HG02970 (cell line): ENCODE data around the gene EXOC2.

ENCODE experiments used
- ATAC-seq: cut with Tn5 transposase; IDR thresholded peaks from one replicate; pipeline ENCODE4 v1.9.1; 2021; ENCODE audit warnings: mild to moderate bottlenecking, moderate library complexity, moderate number of reproducible peaks; ENCODE audit not compliant: unreplicated experiment, low FRiP score

Gene EXOC2

DNA sequence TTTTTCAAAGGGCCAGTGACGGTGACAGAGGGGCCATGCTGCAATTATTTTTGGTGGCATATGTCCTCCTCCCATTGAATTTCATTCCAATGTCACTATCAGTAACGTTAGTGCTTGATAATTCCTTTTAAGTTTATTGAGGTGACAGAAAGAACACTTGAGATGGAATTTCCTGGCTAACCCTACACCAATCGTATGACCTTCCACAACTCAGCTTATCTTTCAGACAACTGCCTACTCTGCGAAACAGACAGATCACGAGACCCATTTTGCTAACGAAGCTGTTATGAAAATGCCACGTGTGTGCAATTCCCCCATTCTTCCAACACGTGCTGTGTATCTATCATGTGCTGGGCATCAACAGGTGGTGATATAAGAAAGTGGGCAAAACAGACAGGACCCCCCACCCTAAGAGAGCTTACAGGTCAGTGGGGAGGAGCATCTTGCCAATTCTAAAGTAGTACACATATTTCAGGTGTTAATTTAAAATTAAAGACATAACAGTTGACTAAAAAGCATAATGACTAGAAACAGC lies 188.4 kb downstream of the EXOC2 start:
- ATAC-seq = no peak

DNA sequence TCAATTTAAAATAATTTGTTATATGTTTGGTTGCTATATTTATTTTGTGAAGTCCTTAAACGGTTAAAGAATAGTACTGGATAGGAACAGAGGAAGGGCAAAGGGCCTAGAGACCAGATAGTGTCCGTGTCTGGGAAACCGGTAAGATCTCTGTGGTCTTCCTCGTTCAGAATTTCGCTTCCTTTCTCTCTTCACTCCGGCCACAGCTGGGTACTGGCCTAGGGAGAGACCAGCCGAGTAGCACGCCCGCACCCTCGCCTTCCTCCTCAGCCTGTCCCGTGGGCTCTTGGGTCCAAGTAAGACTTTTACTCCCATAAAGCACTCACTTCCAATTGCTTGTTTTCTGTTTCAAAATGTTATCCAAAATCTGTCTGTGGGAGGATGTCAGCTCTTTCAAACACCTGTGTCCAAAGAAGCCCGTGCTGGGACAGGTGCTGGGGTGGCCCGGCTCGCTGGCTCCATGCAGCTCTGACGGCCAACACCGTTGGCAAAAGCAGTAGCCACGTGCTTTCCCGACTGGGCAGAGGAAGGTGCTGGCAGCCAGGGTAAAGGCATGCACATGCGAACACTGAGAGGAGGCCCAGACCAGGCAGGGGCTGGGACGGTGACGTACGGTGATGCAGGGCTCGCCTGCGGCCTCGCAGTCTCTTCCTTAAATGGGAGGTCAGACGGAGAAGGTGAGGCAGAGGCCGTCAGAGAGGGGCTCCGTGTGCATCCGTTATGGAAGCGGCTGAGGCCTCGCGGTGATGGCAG lies 189.2 kb downstream of the EXOC2 start:
- ATAC-seq = no peak

DNA sequence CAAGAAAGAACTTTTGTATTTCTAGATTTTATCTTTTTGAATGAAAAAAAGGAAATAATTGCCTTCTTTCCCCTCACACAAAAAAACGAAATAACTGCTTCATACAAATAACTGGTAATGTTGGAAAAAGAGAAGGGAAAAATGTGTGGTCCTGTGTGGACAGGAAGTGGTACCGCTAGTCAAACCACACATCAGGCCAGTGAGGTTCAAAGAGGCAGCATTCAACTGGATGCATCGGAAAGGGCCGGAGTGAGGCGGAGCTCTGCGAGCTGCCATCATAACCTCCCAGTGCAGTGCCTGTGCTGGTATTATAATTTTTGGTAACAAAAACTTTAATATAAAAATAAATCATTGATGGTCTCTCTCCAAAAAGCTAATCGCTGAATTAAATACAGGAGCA lies 190.2 kb downstream of the EXOC2 start:
- ATAC-seq = no peak

DNA sequence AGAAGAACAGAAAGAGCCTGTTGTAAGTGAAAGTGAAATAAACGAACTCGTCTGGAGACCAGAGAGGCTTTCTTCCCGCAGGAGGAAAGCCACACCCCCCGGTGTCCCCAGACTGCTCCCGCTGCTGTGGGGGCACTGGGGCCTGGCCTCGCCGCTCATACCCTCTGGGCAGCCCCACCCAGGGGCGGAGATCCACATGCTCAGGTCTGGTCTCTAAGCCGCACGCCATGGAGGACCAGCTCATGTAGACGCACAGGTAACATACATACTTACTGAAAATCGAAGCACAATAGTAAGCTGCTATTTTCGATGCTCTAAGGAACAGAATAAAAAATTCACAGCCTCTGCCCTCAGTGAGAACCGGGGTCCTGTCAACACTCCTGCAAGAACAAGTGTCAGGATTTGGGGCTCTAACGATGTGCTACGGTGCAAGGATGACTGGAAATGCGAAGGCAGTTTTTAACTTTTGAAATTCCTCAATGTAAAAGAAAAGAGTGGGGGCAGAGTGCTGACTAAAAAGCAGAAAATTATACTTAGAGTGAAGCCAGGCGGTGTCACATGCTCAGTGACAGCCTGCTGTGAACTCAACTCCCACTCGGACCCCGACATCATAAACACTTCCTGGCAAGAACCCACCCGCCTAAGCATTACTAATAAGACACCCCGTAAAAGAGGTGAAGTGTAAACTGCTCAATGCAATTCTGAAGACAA lies 190.9 kb downstream of the EXOC2 start:
- no peak for ATAC-seq

DNA sequence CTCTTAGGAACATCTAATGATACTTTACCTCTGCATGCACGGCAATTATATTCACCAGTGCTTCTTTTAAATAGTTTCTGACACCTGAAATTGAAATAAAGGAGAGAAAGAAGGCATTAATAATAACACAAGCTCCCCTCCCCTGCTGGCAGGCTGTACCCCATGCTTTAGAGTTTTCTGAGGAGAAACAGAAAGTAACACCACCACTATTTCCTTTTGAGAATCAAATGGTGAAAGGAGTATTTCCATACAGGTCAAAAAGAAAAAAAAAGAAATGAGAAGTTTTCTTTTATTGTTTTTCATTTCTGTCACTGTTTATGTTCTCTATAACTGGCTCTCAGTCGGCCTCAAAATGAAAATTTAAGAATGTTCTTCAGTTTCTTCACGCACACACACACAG lies 193.3 kb downstream of the EXOC2 start:
- ATAC-seq = no peak

DNA sequence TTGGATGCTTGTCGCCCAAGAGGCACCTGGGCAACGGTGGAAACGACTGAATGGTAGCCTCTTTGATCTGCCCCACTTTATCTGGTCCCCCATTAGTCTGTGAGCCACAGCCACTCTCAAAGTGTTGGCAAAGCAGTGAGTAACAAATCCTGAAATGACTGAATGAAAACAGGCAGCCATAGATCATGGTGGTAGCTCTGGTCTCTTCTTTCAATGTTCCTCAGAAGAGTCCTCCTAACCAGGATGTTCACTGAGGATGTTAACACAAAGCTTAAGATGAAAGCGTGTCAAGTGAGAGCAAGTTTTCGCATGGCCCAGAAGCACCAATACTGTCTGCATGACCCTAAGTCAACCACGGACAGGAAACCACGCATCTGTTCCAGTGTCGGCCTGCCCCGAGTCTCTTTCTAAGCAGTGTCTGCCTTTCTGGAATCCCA lies 194.1 kb downstream of the EXOC2 start:
- ATAC-seq = no peak

DNA sequence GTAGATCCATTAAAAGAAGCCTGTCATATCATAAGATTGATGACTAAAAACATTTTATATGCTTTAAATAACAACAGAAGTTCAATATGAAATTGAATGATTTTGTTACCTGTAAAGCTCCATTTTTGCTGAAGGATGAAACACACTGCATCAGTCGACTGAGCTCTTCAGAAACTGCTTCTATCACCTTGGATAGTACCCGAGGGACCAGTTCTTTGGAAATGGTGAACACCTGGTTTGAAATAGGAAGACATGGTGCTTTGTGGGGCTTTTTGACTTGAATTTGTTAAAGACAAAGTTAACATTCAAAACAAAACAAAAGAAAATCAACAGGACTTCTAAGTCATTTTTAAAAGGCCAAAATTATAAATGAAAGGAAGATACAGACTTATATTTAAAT lies 195.7 kb downstream of the EXOC2 start:
- ATAC-seq = no peak

DNA sequence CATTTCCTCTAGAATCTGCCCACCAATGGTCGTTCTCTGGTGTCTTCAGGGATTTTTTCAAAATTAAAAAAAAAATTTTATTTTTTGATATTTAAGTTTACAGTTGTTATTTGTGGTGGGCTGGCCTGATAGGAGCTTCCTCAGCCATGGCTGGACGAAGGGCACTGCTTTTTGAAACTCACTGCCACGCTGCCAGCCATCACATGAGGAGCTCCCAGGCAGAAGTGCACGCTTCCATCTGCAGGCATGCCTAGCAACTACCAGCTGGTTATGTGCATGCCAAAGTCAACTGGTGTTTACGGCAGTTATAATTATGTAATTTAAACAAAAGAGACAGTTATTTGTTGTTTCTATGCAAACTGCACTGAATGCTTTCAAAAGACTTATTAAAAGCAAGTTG lies 196.3 kb downstream of the EXOC2 start:
- ATAC-seq = no peak

DNA sequence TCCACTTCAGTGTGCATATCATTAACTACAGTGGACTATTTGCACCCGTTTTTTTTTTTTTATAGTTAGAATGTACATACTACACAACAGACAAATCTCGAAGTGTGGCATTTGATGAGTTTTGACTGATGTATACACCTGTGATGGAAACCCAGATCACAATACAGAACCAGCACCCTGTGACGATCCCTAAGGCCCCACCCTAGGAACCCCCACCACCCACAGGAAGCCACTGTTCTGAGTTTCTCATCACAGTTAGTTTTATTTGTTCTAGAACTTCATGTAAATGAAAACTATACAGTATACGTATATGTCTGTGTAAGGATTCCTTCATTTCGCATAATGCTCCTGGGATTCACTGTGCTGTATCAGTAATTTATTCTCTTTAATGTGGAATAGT lies 198.5 kb downstream of the EXOC2 start:
- ATAC-seq = no peak

DNA sequence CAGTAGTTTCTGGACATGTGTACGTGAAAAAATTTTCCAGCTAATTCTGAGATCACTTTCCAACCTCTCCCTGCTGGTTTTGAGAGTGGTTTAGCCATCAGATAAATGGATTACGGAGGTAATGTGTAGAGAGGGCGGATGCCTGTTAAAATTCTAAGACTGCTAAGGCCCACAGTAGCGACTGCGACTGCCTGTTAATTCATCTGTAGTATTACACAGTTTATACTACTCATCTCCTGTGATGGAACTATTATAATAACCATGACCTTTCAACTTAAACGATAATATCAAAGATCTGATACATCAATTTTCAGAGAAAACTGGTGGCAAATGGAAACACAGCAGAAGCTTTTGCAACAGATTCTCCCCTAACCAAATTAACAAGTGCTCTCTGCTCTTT lies 199.1 kb downstream of the EXOC2 start:
- no peak for ATAC-seq

DNA sequence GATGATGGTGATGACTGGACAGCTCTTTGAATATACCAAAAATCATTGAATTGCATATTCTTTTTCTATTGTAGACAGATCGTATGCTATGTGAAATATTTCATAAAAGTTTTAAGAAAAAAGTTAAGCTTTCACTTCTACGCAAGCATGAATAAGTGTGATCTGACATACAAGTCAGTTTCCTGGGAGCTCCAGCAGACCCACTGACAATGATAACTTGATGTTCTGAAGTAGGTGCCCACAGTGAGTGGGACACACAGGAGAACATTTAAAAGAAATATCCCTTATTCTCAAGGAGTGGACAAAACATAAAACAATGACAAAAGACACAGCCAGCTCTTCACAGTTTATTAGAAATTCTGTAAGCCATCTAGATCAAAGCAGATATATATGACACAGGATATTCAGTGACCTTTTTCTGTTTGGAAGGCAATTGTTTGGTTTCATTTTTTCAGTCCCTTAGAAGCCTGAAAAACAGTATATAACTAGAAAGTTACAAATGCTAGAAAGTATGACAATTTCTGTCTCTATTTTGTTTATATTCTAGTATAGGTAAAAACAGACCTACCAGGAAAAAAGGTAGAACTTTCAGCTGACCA lies 200.0 kb downstream of the EXOC2 start:
- no peak for ATAC-seq

DNA sequence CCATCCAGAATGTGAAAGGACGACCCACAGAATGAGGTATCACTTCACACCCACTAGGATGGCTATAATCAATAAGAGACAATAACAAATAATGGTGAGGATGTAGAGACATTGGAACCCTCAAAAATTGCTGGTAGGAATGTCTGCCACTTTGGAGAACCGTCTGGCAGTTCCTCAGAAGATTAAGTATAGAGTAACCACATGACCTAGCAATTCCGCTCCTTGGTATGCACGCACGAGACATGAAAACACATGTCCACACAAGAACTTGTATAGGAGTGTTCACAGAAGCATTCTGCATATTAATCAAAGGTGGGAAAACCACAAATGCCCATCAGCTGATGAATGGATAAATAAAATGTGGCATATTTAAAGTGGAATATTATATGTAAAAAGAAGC lies 200.8 kb downstream of the EXOC2 start:
- ATAC-seq = no peak

DNA sequence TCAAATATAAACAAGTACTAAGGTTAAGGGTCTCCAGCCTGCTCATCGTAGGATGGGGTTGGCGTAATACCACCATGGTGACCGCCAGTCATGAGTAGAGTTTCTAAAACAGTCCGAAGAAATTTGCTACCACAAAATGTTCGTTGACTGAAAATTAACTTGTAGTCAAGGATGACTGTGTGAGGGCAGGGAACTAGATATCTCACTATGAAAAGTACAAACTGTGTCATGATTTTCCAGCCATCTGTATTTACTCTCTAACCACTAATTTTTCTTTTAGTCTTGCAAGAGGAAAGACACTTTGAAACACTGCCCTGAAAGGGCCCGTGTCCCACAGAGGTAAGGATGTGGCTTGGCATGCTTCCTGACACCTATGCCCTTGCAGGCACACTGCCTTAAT lies 201.7 kb downstream of the EXOC2 start:
- no peak for ATAC-seq

DNA sequence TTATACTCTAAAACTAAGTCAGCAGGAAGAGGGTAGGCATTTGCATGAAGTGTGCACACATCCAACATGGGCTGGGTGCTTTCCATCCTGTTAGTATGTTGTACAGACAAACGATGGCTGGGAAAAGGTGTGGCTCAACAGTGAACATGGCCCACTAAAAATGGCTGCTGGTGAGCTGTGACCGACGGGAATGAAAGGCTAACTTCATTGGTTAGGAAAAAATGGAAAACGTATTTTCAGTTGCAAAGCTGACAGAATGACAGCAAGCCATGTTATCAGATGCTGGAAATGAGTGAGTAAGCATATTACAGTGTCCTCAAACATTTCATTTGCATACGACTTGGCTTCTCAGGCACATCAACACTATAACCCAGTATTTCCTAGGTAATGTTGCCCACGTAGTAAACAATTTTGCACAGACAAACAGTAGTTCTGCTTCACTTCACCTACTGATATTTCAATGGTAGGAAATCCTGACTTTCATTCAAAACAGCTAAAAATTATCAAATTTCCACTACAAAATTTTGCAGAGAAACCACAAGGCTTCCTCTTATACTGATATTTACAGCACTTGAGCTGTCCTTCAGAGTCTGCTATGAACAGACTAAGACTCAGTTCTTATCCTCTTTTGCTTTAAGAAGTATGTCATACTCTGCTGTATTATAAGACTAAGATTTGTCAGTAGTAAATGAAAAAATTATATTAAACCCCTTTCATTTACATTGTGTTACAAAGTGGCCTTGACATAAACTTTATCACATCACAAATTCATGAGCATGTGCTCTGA lies 202.5 kb downstream of the EXOC2 start:
- ATAC-seq = no peak

DNA sequence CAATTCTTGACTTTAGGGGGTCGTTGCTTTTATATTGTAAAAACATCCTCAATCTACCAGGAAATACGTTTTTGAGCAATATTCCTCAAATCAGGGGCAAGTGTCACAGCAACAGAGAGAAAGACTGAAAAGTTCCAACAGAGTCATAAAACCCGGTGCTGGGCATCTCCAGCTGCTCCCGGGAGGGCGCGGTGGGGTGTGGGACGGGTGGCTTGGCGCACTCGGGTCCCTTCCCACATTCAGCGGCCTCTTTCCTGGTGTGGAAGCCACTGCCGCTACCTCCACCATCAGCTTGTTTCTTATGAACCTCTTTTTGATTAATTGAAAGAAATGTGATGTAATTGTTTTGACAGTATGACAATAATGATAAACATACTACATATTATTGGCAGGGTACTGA lies 203.2 kb downstream of the EXOC2 start:
- ATAC-seq = no peak

DNA sequence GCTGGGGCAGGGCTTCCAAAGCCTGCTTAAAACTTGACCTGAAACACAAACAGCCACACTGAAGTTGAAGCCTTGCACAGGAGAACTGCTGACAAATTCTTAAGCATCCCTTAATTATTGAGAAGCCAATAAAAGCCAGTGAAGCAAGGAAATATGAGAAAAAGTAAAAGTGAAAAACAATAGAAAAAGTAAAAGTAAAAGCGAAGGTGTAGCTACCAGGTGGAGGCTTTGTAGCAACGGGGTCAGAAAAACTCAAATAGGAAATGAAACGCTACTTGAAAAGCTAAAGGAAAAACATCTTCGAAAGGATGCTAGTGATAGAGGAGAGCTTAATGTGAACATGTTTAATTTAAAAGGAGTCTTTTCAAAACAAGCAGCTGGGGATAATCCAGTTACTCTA lies 203.9 kb downstream of the EXOC2 start:
- ATAC-seq = no peak

DNA sequence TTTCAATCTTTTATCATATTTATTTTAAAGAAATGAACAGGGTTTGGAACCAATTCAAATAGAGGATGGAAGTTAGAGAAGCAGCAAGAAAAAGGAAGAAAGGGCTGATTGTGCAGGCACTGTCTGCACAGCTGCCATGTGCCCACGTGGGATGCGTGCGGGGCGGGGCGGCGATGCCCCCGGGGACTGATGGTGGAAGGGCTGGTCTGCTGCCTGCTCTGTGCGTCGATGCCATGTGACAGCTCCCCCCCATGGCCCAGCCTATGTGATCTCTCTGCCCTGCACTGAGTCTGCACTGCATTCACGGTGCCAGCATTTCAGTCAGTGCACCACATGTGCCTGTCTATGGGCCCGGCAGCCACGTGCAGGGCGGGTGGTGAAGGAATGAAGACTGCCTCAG lies 205.0 kb downstream of the EXOC2 start:
- no peak for ATAC-seq

DNA sequence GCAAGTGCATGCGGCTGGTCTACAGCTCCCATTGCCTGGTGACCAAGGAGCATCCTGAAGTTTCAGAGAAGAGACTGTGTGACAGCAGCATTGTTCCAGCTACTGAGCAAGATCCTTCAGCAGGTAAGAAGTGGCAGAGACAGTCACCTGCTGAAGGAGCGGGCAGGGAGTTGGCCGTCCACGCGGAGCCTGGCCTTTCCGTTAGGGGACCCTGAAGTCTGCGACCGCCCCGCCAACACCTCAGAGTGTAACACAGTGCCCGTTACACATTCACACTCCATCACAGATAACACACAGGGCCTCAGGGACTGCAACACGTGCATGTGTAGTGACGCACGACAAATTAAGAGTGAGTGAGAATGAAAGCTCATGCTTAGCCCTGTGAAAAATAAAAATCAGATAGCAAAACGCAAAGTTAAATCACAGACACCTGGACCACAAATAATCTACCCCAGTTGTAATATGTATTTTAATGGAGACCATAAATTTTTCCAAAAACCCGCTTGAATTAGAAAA lies 207.2 kb downstream of the EXOC2 start:
- no peak for ATAC-seq

DNA sequence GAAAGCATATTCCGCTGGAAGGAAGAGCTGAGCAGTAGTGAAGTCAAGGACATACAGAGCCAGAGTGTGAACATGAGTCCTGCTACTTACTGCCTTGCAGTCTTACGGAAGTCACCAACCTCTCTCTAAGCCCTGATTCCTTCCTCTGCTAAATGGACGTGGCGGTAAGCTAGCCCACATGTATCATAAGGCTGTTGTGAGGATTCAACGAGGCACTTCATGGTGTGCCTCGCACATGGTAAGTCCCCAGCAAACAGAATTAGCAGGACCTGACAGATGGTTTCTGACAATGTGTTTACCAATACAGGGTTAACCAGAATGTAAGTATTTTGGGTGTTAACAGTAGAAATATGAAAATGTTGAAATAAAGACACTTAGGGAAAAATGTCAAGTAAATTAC lies 208.2 kb downstream of the EXOC2 start:
- no peak for ATAC-seq

DNA sequence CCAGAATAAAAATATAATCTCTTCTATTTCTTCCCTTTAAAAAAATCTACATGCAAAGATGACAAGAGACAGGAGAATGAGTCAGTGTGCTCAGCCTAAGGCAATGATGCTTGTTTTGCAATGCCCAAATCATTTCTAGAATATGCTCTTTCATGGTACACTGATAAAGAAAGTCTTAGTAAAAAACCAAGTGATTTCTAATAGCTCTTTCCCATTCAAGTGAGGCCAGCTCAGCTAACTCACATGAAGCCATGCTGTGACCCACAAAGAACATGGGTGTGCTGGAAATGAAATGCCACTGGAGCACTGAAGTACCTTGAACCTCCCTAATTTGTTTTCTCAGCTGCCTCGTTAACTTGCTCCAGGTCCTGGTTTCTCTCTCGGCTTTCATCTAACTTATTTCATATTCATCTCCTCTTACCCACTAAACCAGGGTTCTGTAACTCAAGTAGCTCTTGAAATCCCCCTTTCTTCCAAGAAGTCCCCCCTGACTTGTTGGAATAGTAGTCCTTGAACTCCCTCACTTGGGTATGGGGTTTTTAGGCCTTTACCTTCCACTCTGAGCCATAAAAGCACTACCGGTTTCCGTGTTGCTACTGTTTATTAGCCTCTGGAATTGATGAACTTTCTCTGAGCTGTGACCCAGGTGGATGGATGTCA lies 208.7 kb downstream of the EXOC2 start:
- no peak for ATAC-seq
